GM12878 (cell line): ENCODE data around the gene KIZ. TPM values are rescaled to one million over a fixed set of nuclear protein-coding genes. Genes with fewer than 3 reads are reported as not detected.

Experiments
- ATAC-seq: fragments of 200-7000 bp; cut with Tn5 transposase; 3 replicates; pipeline ENCODE4 v1.9.1; 2020; ENCODE audit warnings: mild to moderate bottlenecking, moderate library complexity
- BruUV-seq: library from RNA; stranded (reverse); fragments of 400-500 nt; replicated peaks from 2 replicates; lab custom pipeline; 2021; lab: Mats Ljungman, UMichigan
- CTCF ChIA-PET: fragments of 300-600 bp; sonication (Branson Sonifier 250); formaldehyde crosslinking; extraction: SDS; loops from one replicate; lab custom pipeline; 2021; ENCODE audit warnings: inconsistent platforms; lab: Yijun Ruan, JAX
- POLR2A ChIA-PET: fragments of 350-600 bp; formaldehyde crosslinking; extraction: SDS; loops from one replicate; lab custom pipeline; 2021; ENCODE audit warnings: inconsistent platforms; lab: Charles Lee
- RAD21 ChIA-PET: fragments of 300-600 bp; sonication (Branson Sonifier 250); formaldehyde crosslinking; loops from one replicate; lab custom pipeline; 2023; ENCODE audit warnings: antibody characterized with exemption; ENCODE audit not compliant: unreplicated experiment; lab: Charles Lee
- SMC1A ChIA-PET: fragments of 300-600 bp; sonication (Branson Sonifier 250); formaldehyde crosslinking; loops from one replicate; lab custom pipeline; 2023; ENCODE audit not compliant: unreplicated experiment, uncharacterized antibody; lab: Charles Lee
- DNase-seq: peaks from one replicate; pipeline ENCODE4 v3.0.0-alpha.2; 2011; ENCODE audit warnings: low read depth, low spot score
- FAIRE-seq: peaks from 3 replicates; lab custom pipeline; 2011; peaks lifted over from hg19 to GRCh38; lab: Jason Lieb, UNC
- H2AFZ ChIP-seq: 2 replicates; pipeline ENCODE4 v1.6.0; 2011; ENCODE audit warnings: low read depth, low read length, control low read depth; ENCODE audit not compliant: control insufficient read depth
- H3K27ac ChIP-seq: 2 replicates; pipeline ENCODE4 v1.5.1; 2011; ENCODE audit warnings: control low read depth; ENCODE audit not compliant: control insufficient read depth, insufficient read depth
- H3K27me3 ChIP-seq, 2 experiments: replicated peaks in 1 of 2; 2 replicates each; pipeline versions ENCODE4 v1.6.0 to v1.6.1; 2011; ENCODE audit warnings: low read length in 1 of 2; ENCODE audit not compliant: control insufficient read depth in 2 of 2, insufficient read depth in 2 of 2
- H3K36me3 ChIP-seq, 2 experiments: 2 replicates each; pipeline ENCODE4 v1.5.1; 2011; ENCODE audit warnings: low read length in 1 of 2; ENCODE audit not compliant: control insufficient read depth in 2 of 2, insufficient read depth in 2 of 2
- H3K4me1 ChIP-seq: 2 replicates; pipeline ENCODE4 v1.6.1; 2011; ENCODE audit warnings: mild to moderate bottlenecking, low read length, moderate library complexity, mixed read lengths; ENCODE audit not compliant: control insufficient read depth, insufficient read depth
- H3K4me2 ChIP-seq: 2 replicates; pipeline ENCODE4 v1.6.0; 2011; ENCODE audit warnings: control low read depth; ENCODE audit not compliant: control insufficient read depth, insufficient read depth
- H3K4me3 ChIP-seq: fragments of 200-600 bp; sonication (generic); 2 replicates; pipeline ENCODE4 v1.5.1; 2016
- H3K79me2 ChIP-seq: 2 replicates; pipeline ENCODE4 v1.6.0; 2011; ENCODE audit warnings: low read length; ENCODE audit not compliant: control insufficient read depth, insufficient read depth
- H3K9ac ChIP-seq: 2 replicates; pipeline ENCODE4 v1.8.0; 2011; ENCODE audit warnings: low read length, control low read depth, mixed read lengths; ENCODE audit not compliant: control insufficient read depth, insufficient read depth
- H3K9me3 ChIP-seq: replicated peaks from 3 replicates; pipeline ENCODE4 v1.5.1; 2011; ENCODE audit warnings: mild to moderate bottlenecking, low read length; ENCODE audit not compliant: control insufficient read depth, insufficient read depth
- H4K20me1 ChIP-seq: 2 replicates; pipeline ENCODE4 v1.6.0; 2011; ENCODE audit not compliant: control insufficient read depth, insufficient read depth
- BHLHE40 ChIP-seq, 2 experiments: fragments of 450-650 bp in 1 of 2; IDR thresholded peaks; 2 replicates each; pipeline ENCODE4 v1.6.1; 2011 to 2017; ENCODE audit warnings: low read depth in 2 of 2, borderline replicate concordance in 1 of 2, improper control_type of control experiment in 1 of 2, low read length in 1 of 2, mild to moderate bottlenecking in 1 of 2
- CREB1 ChIP-seq: IDR thresholded peaks from 2 replicates; pipeline ENCODE4 v1.6.1; 2012; ENCODE audit warnings: low read depth, mild to moderate bottlenecking, inconsistent platforms
- EZH2 ChIP-seq: IDR thresholded peaks from 2 replicates; pipeline ENCODE4 v1.6.1; 2012; ENCODE audit warnings: low read depth, mild to moderate bottlenecking, control low read depth, inconsistent platforms, low read length, borderline replicate concordance; ENCODE audit not compliant: control insufficient read depth
- GABPA ChIP-seq: IDR thresholded peaks from 2 replicates; pipeline ENCODE4 v1.6.1; 2014; ENCODE audit warnings: antibody characterized with exemption, low read depth, mild to moderate bottlenecking, inconsistent platforms
- HDAC6 ChIP-seq: fragments of 200-600 bp; sonication (generic); IDR thresholded peaks from one replicate; pipeline ENCODE4 v1.8.0; 2017; ENCODE audit warnings: antibody characterized with exemption; ENCODE audit not compliant: unreplicated experiment
- SIX5 ChIP-seq: IDR thresholded peaks from 2 replicates; pipeline ENCODE4 v1.6.1; 2011; ENCODE audit warnings: mild to moderate bottlenecking, low read depth, low read length, moderate library complexity; ENCODE audit not compliant: severe bottlenecking
- ZNF217 ChIP-seq: fragments of 450-650 bp; IDR thresholded peaks from 2 replicates; pipeline ENCODE4 v1.6.1; 2017; ENCODE audit warnings: antibody characterized with exemption, mild to moderate bottlenecking
- WGBS: methylation state at CpG from one replicate; pipeline ENCODE4 v1.1.6; 2016; ENCODE audit warnings: low lambda C conversion rate; ENCODE audit not compliant: insufficient replicate concordance, insufficient coverage; ENCODE audit errors: missing lambda C conversion rate; 5-methylcytosine and 5-hydroxymethylcytosine counted together
- in situ Hi-C: fragments of 300-500 bp; cut with MboI; formaldehyde crosslinking; loops from 9 replicates; pipeline ENCODE4 v1.14.3; 2018; ENCODE audit warnings: mixed read lengths
- intact Hi-C: fragments of 100-400 bp; cut with micrococcal nuclease; formaldehyde crosslinking; loops from one replicate; pipeline ENCODE4 v1.14.2; 2022; ENCODE audit not compliant: unreplicated experiment
- polyA plus RNA-seq, 11 experiments: library from polyadenylated mRNA; depleted of rRNA in 4 of 11; unstranded in 6 of 11; stranded (reverse) in 5 of 11; fragments of >200 nt; fragmentation: Nextera tagmentation in 4 of 11; fragmentation: Illumina TruSeq in 1 of 11; extraction: Ambion mirVana in 4 of 11; extraction: Trizol in 1 of 11; gene quantifications; 1 replicate in 1 of 11; 2 replicates in 10 of 11; pipeline versions ENCODE4 v1.2.1 to v1.2.3, GENCODE V29; 2011 to 2016; ENCODE audit warnings: inconsistent platforms in 2 of 11, missing spikeins in 2 of 11, low read depth in 1 of 11
- total RNA-seq, 4 experiments: library from RNA; depleted of rRNA in 3 of 4; stranded (reverse); fragments of >200 nt in 3 of 4; fragmentation: Illumina TruSeq in 1 of 4; extraction: Trizol in 1 of 4; gene quantifications; 2 replicates each; pipeline versions ENCODE4 v1.2.1 to v1.2.3, GENCODE V29; 2013 to 2021
- TF ChIP-seq, protein P1 (sequence below): fragments of 450-650 bp; IDR thresholded peaks from 2 replicates; pipeline ENCODE4 v1.6.1; 2018; ENCODE audit warnings: borderline replicate concordance, mild to moderate bottlenecking; ENCODE audit not compliant: partially characterized antibody

KIZ gene
- total and polyA plus RNA-seq, 10 of the 15 experiments (the other 5 are each of a cell fraction or from before 2014, with no cell fraction given) = 2.7 to 11.0 (median 7.3) TPM

DNA sequence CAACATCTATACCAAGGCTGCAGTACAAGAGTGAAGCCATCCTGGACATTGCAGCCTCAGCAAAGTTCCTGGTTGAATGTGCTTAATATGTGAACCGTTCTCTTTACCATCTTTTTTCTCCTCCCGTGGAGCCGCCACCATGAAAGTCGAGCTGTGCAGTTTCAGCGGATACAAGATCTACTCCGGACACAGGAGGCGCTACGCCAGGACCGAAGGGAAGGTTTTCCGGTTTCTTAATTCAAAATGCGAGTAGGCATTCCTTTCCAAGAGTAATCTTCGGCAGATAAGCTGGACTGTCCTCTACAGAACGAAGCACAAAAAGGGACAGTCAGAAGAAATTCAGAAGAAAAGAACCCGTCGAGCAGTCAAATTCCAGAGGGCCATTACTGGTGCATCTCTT, 11.3 kb upstream of the KIZ start:
- Histone ChIP-seq H3K9ac (no peak overlapping the region), H3K27ac (no peak overlapping the region), H3K79me2 (no peaks in the 10 kb centered on the region), H3K4me2 (no peak overlapping the region), H3K9me3 (no peaks in the 10 kb centered on the region), H4K20me1 (no peaks in the 10 kb centered on the region), H3K27me3 (no peaks in the 10 kb centered on the region; a peak in 2 of 4 replicates), H3K36me3 (no peaks in the 10 kb centered on the region), H2AFZ (no peak overlapping the region), H3K4me3 (no peak overlapping the region), H3K4me1 (no peaks in the 10 kb centered on the region)
- intact Hi-C loops (no loop called here), in situ Hi-C loops (no loop called here)
- no TSS peak for BruUV-seq
- 64% methylated on average over 15 of the region's 15 CpGs for WGBS
- ChIA-PET RAD21 (no interaction called here), POLR2A (no interaction called here), SMC1A (no interaction called here), CTCF (no interaction called here)
- FAIRE-seq (no peak), ATAC-seq (no peak), DNase-seq (no peak)
- TF ChIP-seq ZNF217 (no peak), BHLHE40 (IDR thresholded peaks at IDR 0.05; ENCODE audit: borderline replicate concordance in 1 of 2, low read depth in 2 of 2, low read length in 1 of 2) (no peak), GABPA (no peak), HDAC6 (no peak), SIX5 (no peak), EZH2 (no peak), CREB1 (no peak)
- TF ChIP-seq, protein P1, sequence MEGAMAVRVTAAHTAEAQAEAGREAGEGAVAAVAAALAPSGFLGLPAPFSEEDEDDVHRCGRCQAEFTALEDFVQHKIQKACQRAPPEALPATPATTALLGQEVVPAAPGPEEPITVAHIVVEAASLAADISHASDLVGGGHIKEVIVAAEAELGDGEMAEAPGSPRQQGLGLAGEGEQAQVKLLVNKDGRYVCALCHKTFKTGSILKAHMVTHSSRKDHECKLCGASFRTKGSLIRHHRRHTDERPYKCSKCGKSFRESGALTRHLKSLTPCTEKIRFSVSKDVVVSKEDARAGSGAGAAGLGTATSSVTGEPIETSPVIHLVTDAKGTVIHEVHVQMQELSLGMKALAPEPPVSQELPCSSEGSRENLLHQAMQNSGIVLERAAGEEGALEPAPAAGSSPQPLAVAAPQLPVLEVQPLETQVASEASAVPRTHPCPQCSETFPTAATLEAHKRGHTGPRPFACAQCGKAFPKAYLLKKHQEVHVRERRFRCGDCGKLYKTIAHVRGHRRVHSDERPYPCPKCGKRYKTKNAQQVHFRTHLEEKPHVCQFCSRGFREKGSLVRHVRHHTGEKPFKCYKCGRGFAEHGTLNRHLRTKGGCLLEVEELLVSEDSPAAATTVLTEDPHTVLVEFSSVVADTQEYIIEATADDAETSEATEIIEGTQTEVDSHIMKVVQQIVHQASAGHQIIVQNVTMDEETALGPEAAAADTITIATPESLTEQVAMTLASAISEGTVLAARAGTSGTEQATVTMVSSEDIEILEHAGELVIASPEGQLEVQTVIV = no peak
